Activated T-cell treated with anti-CD3 and anti-CD28 coated beads, Interleukin-2, amount 50 U/mL, for 72 hours (primary cell): ENCODE measurements around the gene SNAP25. TPM values are rescaled to one million over a fixed set of nuclear protein-coding genes. Genes with fewer than 3 reads are reported as not detected.

Source experiments
- ATAC-seq, 2 donors: fragments of 150-1000 bp; cut with Tn5 transposase; replicated peaks in 1 of 2; 2 replicates each; pipeline ENCODE4 v1.10.0; 2021; ENCODE audit warnings: moderate library complexity in 2 of 2, mild to moderate bottlenecking in 1 of 2
- DNase-seq, 2 donors: peaks; one replicate each; pipeline ENCODE4 v3.0.0; 2021 to 2022; ENCODE audit warnings: mixed read lengths in 1 of 2
- H3K27ac Mint-ChIP-seq: one replicate; pipeline ENCODE4 v1.8.0; 2022; ENCODE audit warnings: mild to moderate bottlenecking, moderate library complexity, mixed read lengths
- H3K27me3 Mint-ChIP-seq: one replicate; pipeline ENCODE4 v1.8.0; 2022; ENCODE audit warnings: low read depth, mixed read lengths
- H3K36me3 Mint-ChIP-seq, 2 donors: one replicate each; pipeline ENCODE4 v1.8.0; 2022; ENCODE audit warnings: mixed read lengths in 2 of 2, mild to moderate bottlenecking in 1 of 2; ENCODE audit not compliant: insufficient read depth in 2 of 2
- H3K4me1 Mint-ChIP-seq: one replicate; pipeline ENCODE4 v1.8.0; 2022; ENCODE audit warnings: low read depth, mixed read lengths
- H3K4me3 Mint-ChIP-seq, 2 donors: one replicate each; pipeline ENCODE4 v1.8.0; 2022; ENCODE audit warnings: mild to moderate bottlenecking in 2 of 2, mixed read lengths in 2 of 2, moderate library complexity in 2 of 2
- H3K9me3 Mint-ChIP-seq, 2 donors: one replicate each; pipeline ENCODE4 v1.8.0; 2022; ENCODE audit warnings: mixed read lengths in 2 of 2
- total RNA-seq, 2 donors: library from RNA; stranded (reverse); gene quantifications; one replicate each; pipeline ENCODE4 v1.2.3, GENCODE V29; 2022

SNAP25 gene
- total RNA-seq, 2 donors from 2014 or later, result 5.6 to 6.9 TPM

DNA sequence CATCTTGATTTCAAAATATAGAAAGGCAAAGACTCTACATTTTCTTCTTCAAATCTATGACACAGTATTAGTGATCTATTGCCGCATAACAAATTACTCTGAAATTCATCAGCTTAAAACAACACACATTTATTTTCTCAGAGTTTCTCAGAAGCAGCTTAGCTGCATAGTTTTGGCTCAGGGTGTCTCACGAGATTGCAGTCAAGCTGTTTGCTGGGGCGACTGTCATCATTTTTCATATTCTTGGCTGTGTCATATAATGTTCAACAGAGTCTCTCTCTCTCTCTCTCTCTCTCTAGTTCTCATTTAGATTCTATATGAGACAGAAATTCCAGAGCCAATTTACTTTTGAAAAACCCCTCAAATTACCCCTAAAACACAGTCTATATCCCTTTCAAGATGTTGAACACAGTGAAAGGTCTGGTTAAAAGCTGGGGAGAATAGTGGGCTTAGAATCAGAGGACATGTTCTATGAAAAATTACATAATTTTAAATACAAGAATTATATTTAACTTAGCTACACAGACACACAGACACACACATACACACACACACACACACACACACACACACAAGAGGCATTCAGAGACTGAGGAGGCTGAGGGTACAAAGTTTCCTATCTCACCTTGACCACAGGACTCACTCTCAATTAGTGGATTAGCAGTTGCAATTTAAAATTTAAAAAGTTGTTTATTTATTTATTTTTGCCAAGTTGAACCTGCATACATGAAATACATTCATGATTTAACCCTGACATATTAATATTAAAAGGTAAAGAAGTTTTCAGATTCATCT is 128.7 kb downstream of the SNAP25 start:
- no peak for ATAC-seq
- H3K4me3 Mint-ChIP-seq, result no peak overlapping the region
- peaks cover 5% of the 10 kb centered on the region for H3K27me3 Mint-ChIP-seq
- DNase-seq, result no peak
- no peaks in the 10 kb centered on the region for H3K36me3 Mint-ChIP-seq
- H3K4me1 Mint-ChIP-seq, result peaks cover 20% of the 10 kb centered on the region
- no peak overlapping the region for H3K27ac Mint-ChIP-seq
- H3K9me3 Mint-ChIP-seq, result peaks cover 0 to 4% of the 10 kb centered on the region in 2 donors

DNA sequence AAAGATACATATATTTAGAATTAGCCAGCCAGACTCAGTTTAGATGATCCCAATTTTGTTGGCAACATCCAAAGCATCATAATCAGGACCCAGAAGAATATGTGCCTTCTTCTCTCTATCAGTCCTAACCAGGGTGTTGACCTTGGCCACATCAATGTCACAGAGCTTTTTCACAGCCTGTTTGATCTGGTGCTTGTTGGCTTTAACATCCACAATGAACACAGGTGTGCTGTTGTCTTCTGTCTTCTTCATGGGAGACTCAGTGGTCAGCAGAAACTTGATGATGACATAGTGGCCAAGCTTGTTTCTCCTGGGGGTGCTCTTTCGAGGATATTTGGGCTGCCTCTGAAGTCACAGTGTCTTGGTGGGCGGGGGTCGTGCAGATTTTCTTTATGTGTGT is 130.5 kb downstream of the SNAP25 start:
- ATAC-seq, result no peak
- Mint-ChIP-seq H3K36me3 (no peaks in the 10 kb centered on the region), H3K4me3 (no peak overlapping the region), H3K27me3 (no peaks in the 10 kb centered on the region), H3K9me3 (peaks cover 0 to 6% of the 10 kb centered on the region in 2 donors), H3K4me1 (peaks cover 33% of the 10 kb centered on the region), H3K27ac (no peak overlapping the region)
- no peak for DNase-seq

DNA sequence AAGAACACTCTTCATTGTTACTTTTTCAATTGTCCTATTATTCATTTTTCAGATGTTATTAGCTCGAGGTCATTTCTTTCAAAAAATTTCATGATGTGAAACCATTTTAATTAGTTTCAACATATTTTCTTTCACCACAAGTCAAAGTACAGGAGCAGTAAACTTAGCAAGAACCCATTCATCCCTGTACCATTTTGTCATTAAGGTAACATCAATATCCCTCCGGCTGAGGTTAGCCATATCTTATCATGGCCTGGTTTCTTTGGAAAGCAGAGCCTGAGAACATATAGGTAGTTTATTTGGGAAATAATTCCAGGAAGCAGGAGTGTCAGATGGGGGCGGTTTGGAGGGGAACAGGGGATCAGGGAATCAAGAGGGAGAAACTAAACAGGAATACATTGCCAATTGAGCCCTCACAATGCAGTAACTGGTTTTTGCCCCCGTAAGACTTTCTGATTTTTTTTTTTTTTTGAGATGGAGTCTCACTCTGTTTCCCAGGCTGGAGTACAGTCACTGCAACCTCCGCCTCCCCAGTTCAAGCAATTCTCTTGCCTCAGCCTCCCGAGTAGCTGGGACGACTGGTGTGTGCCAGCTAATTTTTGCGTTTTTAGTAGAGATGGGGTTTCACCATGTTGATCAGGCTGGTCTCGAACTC is 131.7 kb downstream of the SNAP25 start:
- DNase-seq (no peak), ATAC-seq (no peak)
- Mint-ChIP-seq H3K27ac (peak overlapping the region; percentile 75), H3K9me3 (peaks cover 0 to 6% of the 10 kb centered on the region in 2 donors), H3K36me3 (no peaks in the 10 kb centered on the region), H3K4me3 (peak overlapping the region in 1 of 2 donors; percentile 37), H3K27me3 (no peaks in the 10 kb centered on the region), H3K4me1 (peaks cover 33% of the 10 kb centered on the region)

DNA sequence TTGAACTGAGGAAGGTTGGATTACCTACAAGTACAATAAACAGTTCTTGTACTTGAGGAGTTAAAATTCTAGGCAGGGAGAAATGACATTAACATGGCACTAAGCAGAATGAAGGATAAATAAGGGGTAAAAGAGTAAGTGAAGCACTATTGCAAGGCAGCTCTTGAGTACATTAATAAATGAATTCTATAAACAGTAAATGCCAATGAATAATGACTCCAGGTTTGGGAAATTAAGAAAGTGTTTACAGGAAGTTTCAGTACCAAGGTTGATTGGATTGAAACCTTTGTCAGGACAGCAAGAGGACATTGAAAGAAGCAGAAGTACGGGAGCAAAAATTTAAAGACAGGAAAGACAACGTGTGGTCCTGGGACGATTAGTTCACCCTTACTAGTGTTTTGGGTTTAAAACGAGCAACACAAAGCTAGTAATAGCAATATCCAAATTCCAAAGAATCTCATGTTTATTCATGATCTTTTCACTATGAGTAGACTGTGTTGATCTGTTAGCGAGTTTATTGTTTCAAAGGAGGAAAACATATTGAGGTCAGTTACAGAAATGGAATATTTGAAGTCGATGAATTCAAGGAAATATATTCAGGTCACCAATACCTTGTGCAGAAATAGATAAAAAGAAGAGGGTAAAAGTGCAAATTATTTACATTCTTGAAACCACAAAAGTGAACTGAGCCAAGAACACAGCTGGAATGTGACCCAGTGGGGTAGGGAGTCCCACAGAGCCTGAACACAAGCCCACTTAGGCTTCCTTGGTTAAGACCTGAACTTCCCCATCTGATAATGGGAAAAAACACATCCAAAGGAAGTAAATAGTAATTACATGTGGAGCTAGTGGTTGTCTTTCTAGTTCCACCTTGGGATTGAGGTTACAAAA is 134.5 kb downstream of the SNAP25 start:
- DNase-seq (no peak), ATAC-seq (no peak)
- H3K27me3 Mint-ChIP-seq, result peaks cover 8% of the 10 kb centered on the region
- peak overlapping the region; percentile 7 for H3K27ac Mint-ChIP-seq
- peaks cover 4 to 9% of the 10 kb centered on the region in 2 donors for H3K9me3 Mint-ChIP-seq
- H3K4me1 Mint-ChIP-seq, result peaks cover 33% of the 10 kb centered on the region
- peak overlapping the region in 1 of 2 donors; percentile 39 for H3K4me3 Mint-ChIP-seq
- peaks cover 2 to 3% of the 10 kb centered on the region in 2 donors for H3K36me3 Mint-ChIP-seq

DNA sequence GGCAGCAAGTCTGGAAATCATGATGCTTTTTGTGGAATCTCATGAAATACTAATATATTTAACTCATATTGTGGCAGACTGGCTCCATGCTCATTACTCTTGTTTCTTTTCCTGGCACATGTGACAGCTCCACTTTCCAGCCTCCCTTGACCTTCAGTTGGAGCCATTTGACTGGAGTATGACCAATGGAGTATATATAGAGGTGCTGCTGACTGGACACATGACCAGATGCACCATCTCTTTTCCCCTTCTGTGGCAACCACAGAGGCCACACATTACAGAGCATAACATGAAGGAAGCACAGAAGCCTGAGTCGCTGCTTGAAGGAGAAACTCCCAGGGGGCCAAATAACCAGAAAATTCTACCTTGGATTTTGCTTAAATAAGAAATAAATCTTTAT is 138.0 kb downstream of the SNAP25 start:
- Mint-ChIP-seq H3K4me3 (no peak overlapping the region), H3K27ac (no peak overlapping the region), H3K36me3 (peaks cover 2 to 3% of the 10 kb centered on the region in 2 donors)

More for the DNA sequence above, 138.0 kb downstream of the SNAP25 start:
- DNase-seq (no peak), ATAC-seq (no peak)
- Mint-ChIP-seq H3K9me3 (peaks cover 4 to 6% of the 10 kb centered on the region in 2 donors), H3K27me3 (peaks cover 17% of the 10 kb centered on the region), H3K4me1 (peaks cover 20% of the 10 kb centered on the region)

Other genes with a start within 250 kb of the SNAP25 start
- 1 to 10 TPM; 4.2 to 5.8 TPM for gene ANKEF1, start 183.8 kb upstream of the SNAP25 start, total RNA-seq
- 1 to 10 TPM; 7.7 to 9.0 TPM for gene MKKS, start 215.4 kb downstream of the SNAP25 start, total RNA-seq
- gene SLX4IP, start 216.5 kb downstream of the SNAP25 start, total RNA-seq, result 10 to 100 TPM in 1 of 2 donors, 1 to 10 TPM in 1; 7.3 to 10.9 TPM